Femur (tissue), 1 donor: Measurements from ENCODE around the gene NUP85.
"Not testable (repeated sequence)": the region's sequence is repeated elsewhere in the genome, so short reads cannot be mapped to it uniquely, and the experiment has no call there.

ENCODE experiments used
- DNase-seq: peaks from one replicate; pipeline ENCODE4 v3.0.0-alpha.2; 2017

Gene NUP85

DNA sequence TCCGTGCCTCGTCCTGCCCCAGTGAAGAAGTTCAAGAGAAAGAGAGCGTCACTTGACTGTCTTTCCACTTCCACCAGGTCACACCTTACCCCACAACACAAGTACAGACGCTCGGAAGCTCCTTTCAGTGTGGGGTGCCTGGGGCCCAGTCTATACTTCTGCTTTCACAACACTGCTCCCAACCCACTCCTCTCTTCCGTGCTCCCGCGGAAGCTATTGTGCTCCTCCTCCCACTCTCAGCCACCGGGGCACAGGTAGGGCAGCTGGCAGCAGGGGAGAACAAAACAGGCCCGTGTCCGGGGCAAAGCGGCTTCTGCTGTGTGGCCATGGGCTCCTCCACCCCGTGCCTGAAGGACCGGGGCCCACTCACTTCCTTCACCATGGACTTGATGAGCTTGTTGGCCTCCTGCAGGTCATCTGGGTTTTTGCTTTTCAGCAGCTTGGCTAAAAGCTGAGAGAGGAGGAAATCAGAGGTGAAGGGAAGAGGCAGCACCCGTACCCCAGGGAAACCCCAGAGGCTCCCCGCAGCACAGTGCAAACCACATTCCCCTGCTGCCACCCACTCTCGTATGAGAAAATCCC, 37.1 kb downstream of the NUP85 start:
- DNase-seq: no peak

DNA sequence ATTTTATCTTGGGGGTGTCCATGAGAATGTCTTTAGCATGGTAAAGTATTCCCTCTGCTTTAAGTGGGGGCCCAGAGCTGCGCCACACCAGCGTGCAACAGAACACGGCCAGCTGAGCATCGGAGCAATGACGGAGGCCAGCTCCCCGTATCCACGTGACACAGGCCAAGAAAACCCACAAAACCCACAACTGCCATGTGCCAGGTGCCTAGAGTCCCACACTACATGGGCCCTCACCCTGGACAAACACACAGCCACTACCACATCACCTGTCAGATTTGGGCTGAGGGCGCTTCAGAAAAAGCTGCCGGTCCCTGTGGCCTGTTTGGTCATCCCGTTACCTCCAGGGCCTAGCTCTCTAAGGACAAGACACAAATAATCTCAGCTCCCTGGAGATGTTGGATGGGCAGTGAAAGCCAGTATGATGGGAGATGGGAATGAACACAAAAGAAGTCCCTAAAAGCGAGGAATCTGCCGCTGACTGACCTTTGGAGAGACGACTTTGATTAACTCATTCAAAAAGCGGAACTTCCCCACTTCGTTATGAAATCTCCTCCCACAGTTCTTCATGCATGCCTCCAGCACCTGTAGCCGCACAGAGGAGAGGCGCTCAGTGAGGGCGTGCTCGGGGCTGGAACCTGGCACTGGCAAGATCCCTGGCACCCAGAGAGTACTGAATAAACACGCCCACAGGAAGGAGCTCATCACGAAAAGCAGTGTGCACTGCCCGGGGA, 38.8 kb downstream of the NUP85 start:
- DNase-seq: no peak

DNA sequence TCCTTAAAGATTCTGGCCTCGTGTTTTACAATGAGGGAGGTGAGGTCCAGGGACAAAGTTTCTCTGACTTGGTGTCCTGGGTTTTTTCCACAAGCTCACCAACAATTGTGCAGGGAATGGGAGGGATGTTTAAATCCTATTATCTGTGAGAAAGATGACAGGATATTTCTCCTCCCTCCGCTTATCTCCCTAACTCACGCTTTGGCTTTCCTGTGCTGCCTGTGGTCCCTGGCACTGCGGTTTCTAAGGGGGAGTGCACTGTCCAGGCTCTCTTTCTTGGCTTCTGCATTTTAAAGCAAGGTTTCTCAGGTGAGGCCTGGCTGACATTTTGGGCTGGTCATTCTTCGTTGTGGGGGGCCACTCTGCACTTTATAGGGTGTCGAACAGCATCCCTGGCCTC, 39.5 kb downstream of the NUP85 start:
- DNase-seq: no peak

DNA sequence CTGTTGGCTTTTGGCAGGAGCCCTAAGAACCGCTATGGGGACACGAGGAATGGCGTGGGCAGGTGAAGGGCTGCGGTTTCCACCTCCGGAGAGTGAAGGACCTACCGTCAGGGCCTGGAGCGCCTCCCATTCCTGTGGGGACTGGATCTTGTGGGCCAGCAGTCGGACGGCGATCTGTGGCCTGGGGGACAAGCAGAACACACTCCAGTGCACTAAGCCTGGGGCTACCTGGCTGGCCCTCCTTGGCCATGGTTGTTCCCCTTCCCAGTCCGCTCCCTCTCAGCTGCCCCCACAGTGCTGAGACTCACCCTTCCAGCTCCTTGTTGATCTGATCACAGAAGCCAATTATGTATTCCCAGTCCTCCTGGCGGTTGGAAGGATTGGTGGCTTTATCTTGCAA, 40.9 kb downstream of the NUP85 start:
- no peak for DNase-seq

DNA sequence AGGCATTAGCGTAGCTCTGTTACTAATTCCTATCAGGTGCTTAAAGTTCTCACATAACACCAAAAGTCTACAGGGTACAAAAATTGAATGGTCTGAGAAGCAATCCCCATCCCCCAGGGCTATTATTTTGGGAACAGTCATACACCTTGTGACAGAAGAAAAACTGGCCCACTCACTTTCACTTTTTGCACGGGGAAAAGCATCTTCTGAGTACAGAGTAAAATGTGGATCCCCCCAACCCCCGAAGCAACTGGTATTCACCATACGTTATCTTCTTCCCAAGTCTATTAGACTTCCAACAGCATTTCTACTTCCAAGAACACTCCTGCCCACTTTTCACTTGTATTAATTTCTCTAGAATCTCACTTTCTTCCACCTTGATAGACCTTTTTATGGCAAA, 44.1 kb downstream of the NUP85 start:
- DNase-seq: no peak

DNA sequence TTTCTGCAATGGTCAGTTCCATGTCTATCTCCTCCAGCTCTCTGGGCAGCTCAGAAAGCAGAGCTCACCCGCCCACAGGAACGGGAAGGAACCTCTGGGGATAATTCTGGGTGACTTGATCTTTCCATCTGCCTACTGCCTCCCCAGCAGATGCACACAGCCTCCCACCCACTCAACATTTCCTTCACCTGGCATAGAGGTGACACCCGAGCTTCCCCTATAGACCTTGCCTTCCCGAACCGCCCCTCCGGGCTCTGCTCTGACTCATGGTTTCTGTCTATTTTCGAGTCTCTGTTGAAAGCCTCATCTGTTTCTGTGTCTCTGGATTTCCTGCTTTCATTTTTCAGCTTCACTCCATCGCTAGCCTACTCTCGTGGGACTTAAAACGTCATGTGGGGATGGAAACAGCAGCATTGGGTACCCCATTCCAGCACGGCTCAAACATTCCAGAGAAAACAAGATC, 44.6 kb downstream of the NUP85 start:
- DNase-seq: no peak

DNA sequence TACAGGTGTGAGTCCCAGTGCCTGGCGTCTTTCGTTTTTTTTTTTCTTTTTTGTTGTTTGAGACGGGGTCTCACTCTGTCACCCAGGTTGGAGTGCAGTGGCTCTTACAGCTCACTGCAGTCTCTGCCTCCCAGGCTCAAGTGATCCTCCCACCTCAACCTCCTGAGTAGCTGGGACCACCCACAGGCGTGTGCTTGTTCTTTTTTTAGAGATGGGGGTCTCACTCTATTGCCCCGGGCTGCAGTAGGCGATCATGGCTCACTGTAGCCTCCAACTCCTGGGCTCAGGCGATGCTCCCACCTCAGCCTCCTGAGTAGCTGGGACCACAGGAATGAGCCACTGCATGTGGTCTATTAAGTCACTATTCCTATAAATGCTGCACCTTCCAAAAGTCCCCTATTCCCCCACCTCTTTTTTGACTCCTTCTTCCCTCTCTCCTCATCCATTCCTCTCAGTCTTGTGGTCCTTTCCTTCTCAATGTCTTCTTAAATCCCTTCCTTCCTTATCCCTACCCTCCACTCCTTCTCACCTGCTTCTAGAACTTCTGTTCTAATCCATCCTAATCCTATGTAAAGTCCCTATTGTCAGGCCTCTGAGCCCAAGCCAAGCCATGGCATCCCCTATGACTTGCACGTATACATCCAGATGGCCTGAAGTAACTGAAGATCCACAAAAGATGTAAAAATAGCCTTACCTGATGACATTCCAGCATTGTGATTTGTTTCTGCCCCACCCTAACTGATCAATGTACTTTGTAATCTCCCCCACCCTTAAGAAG, 46.7 kb downstream of the NUP85 start:
- DNase-seq: no peak

DNA sequence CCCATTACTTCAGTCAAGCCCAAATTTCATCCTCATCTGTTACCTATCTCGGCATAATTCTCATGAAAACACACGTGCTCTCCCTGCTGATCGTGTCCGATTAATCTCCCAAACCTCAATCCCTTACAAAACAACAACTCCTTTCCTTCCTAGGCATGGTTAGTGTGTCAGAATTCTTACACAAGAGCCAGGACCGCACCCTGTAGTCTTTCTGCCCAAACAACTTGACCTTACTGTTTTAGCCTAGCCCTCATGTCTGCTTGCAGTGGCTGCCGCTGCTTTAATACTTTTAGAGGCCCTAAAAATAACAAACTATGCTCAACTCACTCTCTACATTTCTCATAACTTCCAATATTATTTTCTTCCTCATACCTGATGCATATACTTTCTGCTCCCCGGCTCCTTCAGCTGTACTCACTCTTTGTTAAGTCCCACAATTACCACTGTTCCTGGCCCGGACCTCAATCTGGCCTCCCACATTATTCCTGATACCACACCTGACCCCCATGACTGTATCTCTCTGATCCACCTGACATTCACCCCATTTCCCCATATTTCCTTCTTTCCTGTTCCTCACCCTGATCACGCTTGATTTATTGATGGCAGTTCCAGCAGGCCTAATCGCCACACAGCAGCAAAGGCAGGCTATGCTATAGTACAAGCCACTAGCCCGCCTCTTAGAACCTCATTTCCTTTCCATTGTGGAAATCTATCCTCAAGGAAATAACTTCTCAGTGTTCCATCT, 50.6 kb downstream of the NUP85 start:
- DNase-seq: not testable (repeated sequence)

DNA sequence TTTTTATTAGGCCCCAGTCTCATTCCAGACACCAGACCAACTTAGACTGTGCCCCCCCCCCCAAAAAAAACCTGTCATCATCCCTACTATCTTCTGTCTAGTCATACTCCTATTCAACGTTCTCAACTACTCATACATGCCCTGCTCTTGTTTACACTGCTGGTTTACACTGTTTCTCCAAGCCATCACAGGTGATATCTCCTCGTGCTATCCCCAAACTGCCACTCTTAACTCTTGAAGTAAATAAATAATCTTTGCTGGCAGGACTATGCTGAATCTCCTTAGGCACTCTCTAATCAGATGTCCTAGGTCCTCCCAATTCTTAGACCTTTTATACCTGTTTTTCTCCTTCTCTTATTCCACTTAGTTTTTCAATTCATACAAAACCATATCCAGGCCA, 51.7 kb downstream of the NUP85 start:
- not testable (repeated sequence) for DNase-seq

DNA sequence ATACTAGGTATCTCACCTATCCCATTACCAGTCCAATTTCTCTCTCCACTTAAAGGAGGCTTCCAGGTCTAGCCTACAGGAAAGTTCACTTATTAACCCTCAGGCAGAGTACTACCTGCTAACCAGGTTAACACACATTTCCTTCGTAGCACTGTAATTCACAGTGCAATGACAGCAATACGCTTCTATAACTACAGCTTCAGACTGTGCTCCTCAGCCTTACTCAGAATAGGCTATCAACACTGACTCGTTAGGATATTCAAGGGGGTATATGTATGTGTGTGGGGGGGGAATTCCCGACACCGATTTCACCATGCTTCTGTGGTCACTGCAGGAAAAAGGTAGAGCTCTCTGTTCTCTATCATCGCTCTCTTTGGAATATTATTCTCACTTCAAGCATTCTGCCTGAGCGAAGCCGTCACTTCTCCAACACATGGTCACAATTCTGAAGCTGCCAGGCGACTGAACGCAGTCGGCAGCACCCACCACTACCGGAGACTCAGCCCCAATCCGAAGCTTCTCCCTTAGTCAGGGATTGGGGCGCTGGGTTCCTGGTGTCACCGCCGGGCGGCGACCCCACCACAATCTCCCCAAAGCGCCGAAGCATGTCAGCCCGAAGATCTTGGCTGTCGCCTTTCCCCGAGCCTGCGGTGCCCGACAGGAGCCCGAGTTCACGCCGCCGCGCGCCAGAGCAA, 55.3 kb downstream of the NUP85 start:
- DNase-seq: no peak

DNA sequence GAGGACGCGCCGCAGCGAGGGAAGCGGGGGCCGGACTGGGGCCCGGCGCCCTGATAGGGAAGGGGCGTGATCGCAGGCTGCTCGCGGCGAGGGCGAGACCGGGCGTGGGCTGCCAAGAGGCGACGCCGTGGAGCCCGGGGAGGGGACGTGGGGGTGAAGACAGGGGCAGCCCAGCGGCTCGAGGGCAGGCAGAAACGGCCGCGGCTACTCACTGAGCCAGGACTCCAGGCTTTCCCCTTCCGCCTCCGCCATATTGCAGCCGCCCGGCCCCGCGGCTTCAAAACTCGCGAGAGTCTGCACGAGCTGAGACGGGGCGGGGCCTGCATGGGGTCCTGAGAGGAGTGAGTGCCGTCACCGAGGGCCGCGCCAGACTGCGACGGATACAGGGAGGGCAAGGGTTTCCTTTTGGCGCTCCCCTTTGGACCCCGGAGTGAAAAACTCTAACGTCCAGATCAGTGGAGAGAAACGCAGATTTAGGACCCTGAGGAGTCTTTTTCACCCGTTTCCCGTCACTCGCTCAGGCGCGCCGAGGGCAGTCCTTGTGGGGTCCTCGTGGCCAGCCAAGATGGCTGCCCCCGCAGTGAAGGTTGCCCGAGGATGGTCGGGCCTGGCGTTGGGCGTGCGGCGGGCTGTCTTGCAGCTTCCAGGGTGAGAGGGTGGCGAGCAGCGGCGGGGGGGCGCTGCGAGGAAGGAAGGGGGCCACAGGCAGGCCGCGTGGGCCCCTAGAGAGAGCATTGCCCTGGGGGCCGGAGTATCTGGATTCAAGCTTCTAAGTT, 56.0 kb downstream of the NUP85 start, which contains the start of the genes GGA3 and MRPS7:
Gene GGA3 (minus strand): TSS at position 271 of the 776 bp plus-strand sequence. CDS start 19 bp downstream, at position 252.
Gene MRPS7 (plus strand): TSS at position 544 of the 776 bp plus-strand sequence. CDS start 22 bp downstream, at position 566.
- peak; percentile 97 for DNase-seq

DNA sequence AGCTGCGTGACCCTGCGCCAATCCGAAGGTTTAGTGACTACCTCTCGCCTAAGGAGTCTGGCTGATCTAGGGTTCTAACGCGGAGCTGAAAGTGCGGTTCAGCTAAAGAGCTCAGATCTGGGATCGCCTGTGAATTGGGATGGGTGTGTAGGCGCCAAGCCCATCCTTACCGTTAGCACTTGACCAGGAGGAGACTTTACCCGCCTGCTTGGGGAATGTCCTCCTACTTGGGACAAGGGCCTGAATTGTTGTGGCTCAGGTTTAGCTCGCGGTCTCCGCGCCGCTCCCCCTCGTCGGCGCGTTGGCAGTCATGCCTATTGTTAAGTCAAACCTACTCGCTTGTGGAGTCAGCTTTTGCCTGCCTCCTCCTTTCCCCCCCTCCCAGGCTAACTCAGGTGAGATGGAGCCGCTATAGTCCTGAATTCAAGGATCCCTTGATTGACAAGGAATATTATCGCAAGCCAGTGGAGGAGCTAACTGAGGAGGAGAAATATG, 56.7 kb downstream of the NUP85 start:
- peak; percentile 28 for DNase-seq

DNA sequence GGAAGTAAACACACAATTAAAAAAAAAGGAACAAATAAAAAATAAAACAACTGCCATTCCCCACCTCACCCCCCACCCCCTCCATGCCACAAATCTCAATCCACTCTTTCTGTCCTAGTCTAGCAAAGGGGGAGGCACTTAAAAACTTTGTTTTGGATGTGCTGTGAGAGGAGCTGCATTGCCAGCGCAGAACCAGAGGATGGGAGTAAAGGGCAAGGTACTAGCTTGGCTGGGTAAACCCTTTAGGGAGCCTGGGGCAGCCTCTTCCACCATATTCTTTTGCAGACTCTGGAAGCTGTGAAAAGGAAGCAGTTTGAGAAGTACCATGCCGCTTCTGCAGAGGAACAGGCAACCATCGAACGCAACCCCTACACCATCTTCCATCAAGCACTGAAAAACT, 57.6 kb downstream of the NUP85 start:
- DNase-seq: no peak

DNA sequence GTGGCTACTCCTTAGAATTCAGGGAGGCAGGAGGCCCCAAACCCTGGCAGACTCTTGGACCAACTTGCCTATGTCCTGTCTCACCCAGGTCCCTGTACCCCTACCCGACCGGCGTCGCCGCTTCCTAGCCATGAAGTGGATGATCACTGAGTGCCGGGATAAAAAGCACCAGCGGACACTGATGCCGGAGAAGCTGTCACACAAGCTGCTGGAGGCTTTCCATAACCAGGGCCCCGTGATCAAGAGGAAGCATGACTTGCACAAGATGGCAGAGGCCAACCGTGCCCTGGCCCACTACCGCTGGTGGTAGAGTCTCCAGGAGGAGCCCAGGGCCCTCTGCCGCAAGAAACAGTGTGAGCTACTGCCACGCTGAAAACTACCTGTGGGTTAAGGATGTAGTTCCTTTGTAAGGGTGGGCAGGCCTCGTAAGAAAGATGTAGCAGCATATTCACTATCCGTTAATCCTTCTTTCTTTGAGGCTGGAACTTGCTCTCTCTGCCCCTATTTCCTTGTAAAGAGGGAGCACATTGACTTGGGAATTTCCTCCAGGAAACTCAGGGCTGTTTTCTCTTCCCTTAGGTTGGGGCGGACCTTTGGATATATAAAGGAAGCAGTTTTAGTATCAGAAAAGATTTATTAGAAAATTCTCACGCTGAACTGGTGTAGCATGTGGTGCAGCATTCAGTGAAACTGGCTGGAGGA, 60.3 kb downstream of the NUP85 start:
- no peak for DNase-seq

DNA sequence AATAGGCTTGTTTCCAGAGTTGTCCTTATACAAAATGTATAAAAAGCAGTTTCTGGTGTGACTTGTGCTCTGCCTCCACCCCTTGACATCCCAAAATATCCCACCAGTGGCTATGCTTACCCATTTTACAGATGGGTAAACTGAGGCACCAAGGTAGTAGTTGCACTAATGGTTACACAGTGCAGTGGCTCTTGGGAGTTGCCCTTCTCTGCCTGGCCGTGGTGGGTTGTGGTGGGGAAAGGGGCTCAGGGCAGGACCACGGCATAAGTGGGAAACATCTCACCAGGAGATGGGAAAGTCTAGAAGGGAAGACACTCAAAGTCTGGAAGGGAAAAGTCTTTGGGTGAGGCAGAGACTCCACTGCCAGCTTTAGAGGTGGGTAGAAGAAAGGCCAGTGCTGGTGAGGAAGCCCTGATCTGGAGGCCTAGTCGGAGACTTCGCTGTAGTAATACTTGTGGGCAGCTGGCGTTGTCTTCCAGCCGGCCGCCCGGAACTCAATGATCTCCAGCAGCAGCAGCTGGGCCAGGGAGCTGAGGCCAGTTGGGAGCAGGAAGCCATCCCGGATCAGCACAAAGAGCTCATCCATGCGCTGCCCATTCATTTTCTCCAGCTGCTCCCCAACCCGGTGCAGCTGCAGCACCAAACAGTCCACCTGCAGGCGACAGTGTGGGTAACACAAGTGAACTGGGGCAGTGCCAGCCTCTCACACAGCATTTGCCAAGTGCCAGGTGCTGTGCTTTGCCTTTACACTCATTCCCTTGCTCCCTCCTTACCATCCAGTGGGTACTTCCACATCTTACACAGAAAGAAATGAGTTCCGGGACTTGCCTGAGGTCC, 61.1 kb downstream of the NUP85 start:
- DNase-seq: peak; percentile 60

DNA sequence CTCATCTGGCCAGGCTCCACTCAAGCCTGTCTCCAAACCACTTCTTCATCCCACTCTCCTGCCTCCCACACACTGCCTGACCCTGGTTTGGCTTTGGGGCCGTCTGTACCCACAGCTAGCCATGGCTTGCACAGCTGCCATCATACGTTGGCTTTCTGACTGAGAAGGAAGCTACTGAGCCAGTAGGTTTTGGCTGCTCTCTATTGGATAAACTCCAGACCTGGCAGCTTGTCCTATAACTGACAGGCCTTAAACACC, 61.6 kb downstream of the NUP85 start:
- DNase-seq: peak; percentile 31

DNA sequence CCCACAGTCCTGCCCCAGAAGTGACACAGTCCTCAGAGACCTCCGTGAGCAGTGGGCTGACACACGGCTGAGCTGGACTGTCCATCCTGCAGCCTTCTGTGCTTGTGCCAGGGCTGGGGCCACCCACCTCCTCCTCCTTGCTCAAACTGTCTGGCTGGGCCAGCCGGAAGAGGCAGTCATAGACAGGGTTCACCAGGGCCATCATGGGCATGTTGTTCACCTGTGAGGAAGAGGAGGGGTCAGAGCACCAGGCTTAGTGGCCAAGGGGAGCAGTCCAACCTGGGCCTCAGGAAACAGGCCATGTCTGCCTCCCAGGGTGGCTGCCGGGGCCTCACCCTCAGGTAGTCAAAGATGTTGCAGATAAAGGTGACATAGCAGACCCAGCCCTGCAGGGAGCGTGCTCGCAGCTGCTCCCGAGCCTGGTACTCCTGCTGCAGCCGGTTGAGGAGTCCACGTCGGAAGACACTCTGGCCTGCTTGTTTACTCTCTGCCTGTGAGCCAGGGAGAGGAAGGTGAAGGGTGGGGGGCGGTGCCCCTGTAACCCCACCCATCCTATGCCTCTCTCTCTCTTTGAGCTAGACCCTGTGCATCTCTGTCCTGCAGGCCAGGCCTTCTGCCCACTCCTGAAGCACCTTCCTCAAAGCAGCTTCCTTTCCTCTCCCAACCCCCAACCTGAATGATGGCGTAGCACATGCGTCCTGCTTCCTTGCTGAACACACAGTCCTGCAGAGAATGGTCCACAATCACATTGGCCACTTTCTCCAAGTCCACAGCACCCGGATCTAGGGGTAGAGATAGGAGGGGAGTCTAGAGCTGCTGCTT, 62.1 kb downstream of the NUP85 start:
- DNase-seq: no peak

DNA sequence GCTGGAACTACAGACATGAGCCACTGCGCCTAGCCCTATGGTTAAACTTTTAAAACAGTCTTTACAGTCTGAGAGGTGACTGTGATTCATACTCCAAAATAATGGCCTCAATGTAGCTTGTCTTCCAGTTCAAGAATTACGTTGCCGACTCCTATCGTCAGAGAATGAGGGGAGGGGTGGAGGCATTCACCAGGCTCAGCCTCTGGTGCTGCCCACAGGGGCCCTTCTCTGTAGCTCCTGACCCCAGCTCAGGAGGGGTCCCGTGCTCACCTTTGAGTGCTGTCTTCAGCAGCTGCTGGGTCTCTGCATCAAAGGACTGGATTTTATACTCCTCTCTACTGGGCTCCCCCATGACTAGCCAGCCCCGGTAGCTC, 64.4 kb downstream of the NUP85 start:
- DNase-seq: no peak
